Measurements from ENCODE around the gene TBC1D22A. TPM values are rescaled to one million over a fixed set of nuclear protein-coding genes. Genes with fewer than 3 reads are reported as not detected.

TBC1D22A gene
- total RNA-seq, 1 experiment from 2014 or later, result 14.3 TPM

- H3K9me2 ChIP-seq (replicated peaks; ENCODE audit: low read length), result no peaks in the 10 kb centered on the region
- H3F3A ChIP-seq (ENCODE audit: low read length, unreplicated experiment), result no peaks in the 10 kb centered on the region
- H4K20me1 ChIP-seq (ENCODE audit: low read length), result no peaks in the 10 kb centered on the region
- H3K9ac ChIP-seq (ENCODE audit: low read length), result no peak overlapping the region
- no peak overlapping the region for H3K4me2 ChIP-seq (ENCODE audit: low read length)
- TF ChIP-seq EZH2phosphoT487 (IDR thresholded peaks at IDR 0.05; ENCODE audit: borderline replicate concordance, low read length), result no peak
- no peak for TF ChIP-seq CTCF (conservative IDR thresholded peaks at IDR 0.05; ENCODE audit: low read depth, low read length)
- TF ChIP-seq EZH2 (IDR thresholded peaks at IDR 0.05; ENCODE audit: low read length, unreplicated experiment), result no peak
- intact Hi-C loops (cut with micrococcal nuclease), result no loop called here
- H3K9me3 ChIP-seq (ENCODE audit: low read length), result no peaks in the 10 kb centered on the region
- ATAC-seq, result no peak
- POLR2A ChIA-PET (ENCODE audit: unreplicated experiment), result no interaction called here
- DNase-seq, result no peak
- no peak overlapping the region for H3K27ac ChIP-seq (ENCODE audit: low read length)
- BruUV-seq (replicated peaks), result no TSS peak
- CTCF ChIA-PET, result no interaction called here
- no peaks in the 10 kb centered on the region for H3K27me3 ChIP-seq (ENCODE audit: low read length)
- H2AFZ ChIP-seq (ENCODE audit: low read length), result no peak overlapping the region
- no peak overlapping the region for H3K4me3 ChIP-seq (ENCODE audit: low read length)
- no peaks in the 10 kb centered on the region for H3K4me1 ChIP-seq (ENCODE audit: insufficient read depth, low read length)
- no peaks in the 10 kb centered on the region for H3K36me3 ChIP-seq (ENCODE audit: low read depth, low read length)
- H3K79me2 ChIP-seq (ENCODE audit: low read length), result no peaks in the 10 kb centered on the region
Observed at GRCh38 chr22:46969961-46970360, 207.5 kb downstream of the TBC1D22A start.

- no peaks in the 10 kb centered on the region for H3K79me2 ChIP-seq (ENCODE audit: low read length)
- intact Hi-C loops (cut with micrococcal nuclease), result no loop called here
- DNase-seq, result no peak
- no peaks in the 10 kb centered on the region for H3K4me1 ChIP-seq (ENCODE audit: insufficient read depth, low read length)
- ATAC-seq, result no peak
- no peaks in the 10 kb centered on the region for H3F3A ChIP-seq (ENCODE audit: low read length, unreplicated experiment)
- no peak overlapping the region for H3K27ac ChIP-seq (ENCODE audit: low read length)
- H3K9me2 ChIP-seq (replicated peaks; ENCODE audit: low read length), result no peaks in the 10 kb centered on the region
- no peak overlapping the region for H3K4me3 ChIP-seq (ENCODE audit: low read length)
- H3K4me2 ChIP-seq (ENCODE audit: low read length), result no peak overlapping the region
- no peaks in the 10 kb centered on the region for H4K20me1 ChIP-seq (ENCODE audit: low read length)
- BruUV-seq (replicated peaks), result no TSS peak
- H3K9ac ChIP-seq (ENCODE audit: low read length), result no peak overlapping the region
- TF ChIP-seq EZH2 (IDR thresholded peaks at IDR 0.05; ENCODE audit: low read length, unreplicated experiment), result no peak
- no peak for TF ChIP-seq EZH2phosphoT487 (IDR thresholded peaks at IDR 0.05; ENCODE audit: borderline replicate concordance, low read length)
- no peak for TF ChIP-seq CTCF (conservative IDR thresholded peaks at IDR 0.05; ENCODE audit: low read depth, low read length)
- no peaks in the 10 kb centered on the region for H3K36me3 ChIP-seq (ENCODE audit: low read depth, low read length)
- H3K27me3 ChIP-seq (ENCODE audit: low read length), result no peaks in the 10 kb centered on the region
- CTCF ChIA-PET, result no interaction called here
- H2AFZ ChIP-seq (ENCODE audit: low read length), result no peak overlapping the region
- no peaks in the 10 kb centered on the region for H3K9me3 ChIP-seq (ENCODE audit: low read length)
- POLR2A ChIA-PET (ENCODE audit: unreplicated experiment), result no interaction called here
Observed at GRCh38 chr22:46970411-46971098, 208.1 kb downstream of the TBC1D22A start.

GRCh38 chr22:46971099-46971763, 208.8 kb downstream of the TBC1D22A start:
- intact Hi-C loops (cut with micrococcal nuclease), result no loop called here
- TF ChIP-seq EZH2 (IDR thresholded peaks at IDR 0.05; ENCODE audit: low read length, unreplicated experiment) (no peak), CTCF (conservative IDR thresholded peaks at IDR 0.05; ENCODE audit: low read depth, low read length) (no peak), EZH2phosphoT487 (IDR thresholded peaks at IDR 0.05; ENCODE audit: borderline replicate concordance, low read length) (no peak)
- H3K79me2 ChIP-seq (ENCODE audit: low read length), result no peaks in the 10 kb centered on the region
- no peaks in the 10 kb centered on the region for H3K4me1 ChIP-seq (ENCODE audit: insufficient read depth, low read length)
- no peaks in the 10 kb centered on the region for H4K20me1 ChIP-seq (ENCODE audit: low read length)
- no peak overlapping the region for H3K9ac ChIP-seq (ENCODE audit: low read length)
- H3K9me2 ChIP-seq (replicated peaks; ENCODE audit: low read length), result no peaks in the 10 kb centered on the region
- ChIA-PET CTCF (no interaction called here), POLR2A (ENCODE audit: unreplicated experiment) (no interaction called here)
- no peak overlapping the region for H3K4me2 ChIP-seq (ENCODE audit: low read length)
- H3K27me3 ChIP-seq (ENCODE audit: low read length), result no peaks in the 10 kb centered on the region
- no peaks in the 10 kb centered on the region for H3F3A ChIP-seq (ENCODE audit: low read length, unreplicated experiment)
- H3K36me3 ChIP-seq (ENCODE audit: low read depth, low read length), result no peaks in the 10 kb centered on the region
- H3K27ac ChIP-seq (ENCODE audit: low read length), result no peak overlapping the region
- DNase-seq (no peak), ATAC-seq (no peak)
- H2AFZ ChIP-seq (ENCODE audit: low read length), result no peak overlapping the region
- BruUV-seq (replicated peaks), result no TSS peak
- H3K9me3 ChIP-seq (ENCODE audit: low read length), result no peaks in the 10 kb centered on the region
- no peak overlapping the region for H3K4me3 ChIP-seq (ENCODE audit: low read length)

Measured in PC-3 (cell line).